ENCODE data around the gene PLCL2. TPM values are rescaled to one million over a fixed set of nuclear protein-coding genes. Genes with fewer than 3 reads are reported as not detected.

The PLCL2 gene
- total and polyA plus RNA-seq, 10 of the 15 experiments (the other 5 are each of a cell fraction or from before 2014, with no cell fraction given), result 7.5 to 37.3 (median 21.7) TPM

- peak; percentile 95 for TF ChIP-seq TCF7 (IDR thresholded peaks at IDR 0.05; ENCODE audit: borderline replicate concordance)
- peak; percentile 97 for TF ChIP-seq FOXM1 (IDR thresholded peaks at IDR 0.05; ENCODE audit: low read depth, low read length)
- TF ChIP-seq CEBPB (IDR thresholded peaks at IDR 0.05; ENCODE audit: borderline replicate concordance in 1 of 2, low read depth in 2 of 2, low read length in 2 of 2), result peak; percentile 50 to 73; a peak in 2 of 4 replicates
- no peak; the same call in 1 of the 2 replicates for TF ChIP-seq RCOR1 (conservative IDR thresholded peaks at IDR 0.05; ENCODE audit: low read depth, low read length)
- no peak for TF ChIP-seq CHD4 (IDR thresholded peaks at IDR 0.05)
- TF ChIP-seq SREBF1 (IDR thresholded peaks at IDR 0.05; ENCODE audit: low read length), result no peak
- 0 out of 2 replicates have a peak, but pooled peaks have one; percentile 36 for TF ChIP-seq RAD51 (IDR thresholded peaks at IDR 0.05)
- TF ChIP-seq, protein P1, sequence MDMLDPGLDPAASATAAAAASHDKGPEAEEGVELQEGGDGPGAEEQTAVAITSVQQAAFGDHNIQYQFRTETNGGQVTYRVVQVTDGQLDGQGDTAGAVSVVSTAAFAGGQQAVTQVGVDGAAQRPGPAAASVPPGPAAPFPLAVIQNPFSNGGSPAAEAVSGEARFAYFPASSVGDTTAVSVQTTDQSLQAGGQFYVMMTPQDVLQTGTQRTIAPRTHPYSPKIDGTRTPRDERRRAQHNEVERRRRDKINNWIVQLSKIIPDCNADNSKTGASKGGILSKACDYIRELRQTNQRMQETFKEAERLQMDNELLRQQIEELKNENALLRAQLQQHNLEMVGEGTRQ (IDR thresholded peaks at IDR 0.05; ENCODE audit: borderline replicate concordance, low read depth, low read length), result no peak
- TF ChIP-seq BMI1 (IDR thresholded peaks at IDR 0.05; ENCODE audit: borderline replicate concordance), result peak; percentile 89
- no peak for TF ChIP-seq TCF12 (IDR thresholded peaks at IDR 0.05; ENCODE audit: low read depth, low read length)
- TF ChIP-seq TAF1 (IDR thresholded peaks at IDR 0.05; ENCODE audit: borderline replicate concordance, low read depth, low read length), result no peak
- TF ChIP-seq, protein P2, sequence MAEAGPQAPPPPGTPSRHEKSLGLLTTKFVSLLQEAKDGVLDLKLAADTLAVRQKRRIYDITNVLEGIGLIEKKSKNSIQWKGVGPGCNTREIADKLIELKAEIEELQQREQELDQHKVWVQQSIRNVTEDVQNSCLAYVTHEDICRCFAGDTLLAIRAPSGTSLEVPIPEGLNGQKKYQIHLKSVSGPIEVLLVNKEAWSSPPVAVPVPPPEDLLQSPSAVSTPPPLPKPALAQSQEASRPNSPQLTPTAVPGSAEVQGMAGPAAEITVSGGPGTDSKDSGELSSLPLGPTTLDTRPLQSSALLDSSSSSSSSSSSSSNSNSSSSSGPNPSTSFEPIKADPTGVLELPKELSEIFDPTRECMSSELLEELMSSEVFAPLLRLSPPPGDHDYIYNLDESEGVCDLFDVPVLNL (IDR thresholded peaks at IDR 0.05; ENCODE audit: low read depth, low read length), result no peak
- TF ChIP-seq MYC (IDR thresholded peaks at IDR 0.05; ENCODE audit: insufficient read depth, insufficient read length, insufficient replicate concordance, low read length, severe bottlenecking), result no peak
- TF ChIP-seq SIX5 (IDR thresholded peaks at IDR 0.05; ENCODE audit: low read depth, low read length, severe bottlenecking), result no peak
- peak; percentile 34; the same call in 1 of the 2 replicates for TF ChIP-seq NR2C1 (IDR thresholded peaks at IDR 0.05)
- TF ChIP-seq REST (IDR thresholded peaks at IDR 0.05; ENCODE audit: low read depth, low read length), result no peak
- TF ChIP-seq WRNIP1 (IDR thresholded peaks at IDR 0.05; ENCODE audit: borderline replicate concordance, low read depth, low read length), result no peak
- no peak for TF ChIP-seq ZNF384 (IDR thresholded peaks at IDR 0.05; ENCODE audit: borderline replicate concordance, low read depth, low read length)
- no peak for TF ChIP-seq HDAC6 (IDR thresholded peaks at IDR 0.05; ENCODE audit: unreplicated experiment)
- TF ChIP-seq SPI1 (IDR thresholded peaks at IDR 0.05; ENCODE audit: borderline replicate concordance, insufficient read depth, low read depth, low read length), result no peak
- peak; percentile 95 for TF ChIP-seq ZBED1 (IDR thresholded peaks at IDR 0.05; ENCODE audit: borderline replicate concordance)
- no peak for TF ChIP-seq SMC3 (IDR thresholded peaks at IDR 0.05; ENCODE audit: borderline replicate concordance, low read length)
- TF ChIP-seq, protein P3, sequence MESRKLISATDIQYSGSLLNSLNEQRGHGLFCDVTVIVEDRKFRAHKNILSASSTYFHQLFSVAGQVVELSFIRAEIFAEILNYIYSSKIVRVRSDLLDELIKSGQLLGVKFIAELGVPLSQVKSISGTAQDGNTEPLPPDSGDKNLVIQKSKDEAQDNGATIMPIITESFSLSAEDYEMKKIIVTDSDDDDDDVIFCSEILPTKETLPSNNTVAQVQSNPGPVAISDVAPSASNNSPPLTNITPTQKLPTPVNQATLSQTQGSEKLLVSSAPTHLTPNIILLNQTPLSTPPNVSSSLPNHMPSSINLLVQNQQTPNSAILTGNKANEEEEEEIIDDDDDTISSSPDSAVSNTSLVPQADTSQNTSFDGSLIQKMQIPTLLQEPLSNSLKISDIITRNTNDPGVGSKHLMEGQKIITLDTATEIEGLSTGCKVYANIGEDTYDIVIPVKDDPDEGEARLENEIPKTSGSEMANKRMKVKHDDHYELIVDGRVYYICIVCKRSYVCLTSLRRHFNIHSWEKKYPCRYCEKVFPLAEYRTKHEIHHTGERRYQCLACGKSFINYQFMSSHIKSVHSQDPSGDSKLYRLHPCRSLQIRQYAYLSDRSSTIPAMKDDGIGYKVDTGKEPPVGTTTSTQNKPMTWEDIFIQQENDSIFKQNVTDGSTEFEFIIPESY (IDR thresholded peaks at IDR 0.05), result no peak
- TF ChIP-seq ZNF217 (IDR thresholded peaks at IDR 0.05), result peak; percentile 96
- TF ChIP-seq KAT2A (conservative IDR thresholded peaks at IDR 0.05; ENCODE audit: control insufficient read depth, low read depth, low read length), result no peak
Measured at GRCh38 chr3:17044855-17045254, 160.1 kb downstream of the PLCL2 start (continued).

Data from GM12878 (cell line).